Measurements from ENCODE around the gene SLC31A2.

DNA sequence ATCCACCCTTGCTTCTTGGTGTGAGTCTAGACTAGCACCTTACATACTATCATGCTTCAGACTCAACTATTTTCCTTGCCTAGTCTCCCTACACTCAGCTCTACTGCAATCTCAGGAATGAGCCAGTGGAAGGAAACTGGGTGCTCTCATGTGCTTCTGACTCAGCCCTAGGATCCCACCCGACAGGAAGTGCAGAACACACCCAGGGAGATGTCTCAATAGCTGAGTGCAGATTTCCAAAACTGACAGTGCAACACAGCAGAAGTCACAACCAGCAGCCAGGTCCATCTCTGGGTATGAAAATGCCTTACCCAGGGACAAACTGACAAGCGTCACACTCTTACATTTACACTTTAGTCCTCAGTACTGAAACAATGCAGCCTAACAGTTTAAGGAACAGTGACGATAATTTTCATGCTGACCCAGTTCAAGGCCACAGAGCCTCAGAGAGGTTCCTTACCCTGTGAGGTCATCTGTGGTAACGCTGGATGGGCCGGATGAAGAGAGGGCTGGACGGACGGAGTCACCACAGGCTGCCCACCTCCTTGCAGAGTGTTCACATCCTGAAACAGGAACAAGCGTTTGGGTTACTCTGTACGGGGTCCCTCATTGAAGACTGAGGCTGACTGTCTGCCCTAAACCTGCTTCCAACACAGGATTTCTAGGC, 37.3 kb downstream of the SLC31A2 start:
- no peak for TF ChIP-seq MEF2A (IDR thresholded peaks at IDR 0.05; ENCODE audit: borderline replicate concordance, low read depth)
- TF ChIP-seq CTCF (IDR thresholded peaks at IDR 0.05) = no peak
- TF ChIP-seq YY1 (IDR thresholded peaks at IDR 0.05; ENCODE audit: low read depth) = no peak
- TF ChIP-seq RAD21 (IDR thresholded peaks at IDR 0.05; ENCODE audit: low read length) = no peak
- no peak for TF ChIP-seq TAF1 (IDR thresholded peaks at IDR 0.05; ENCODE audit: borderline replicate concordance, low read depth, low read length)
- TF ChIP-seq TCF12 (IDR thresholded peaks at IDR 0.05) = no peak
- TF ChIP-seq, protein P1, sequence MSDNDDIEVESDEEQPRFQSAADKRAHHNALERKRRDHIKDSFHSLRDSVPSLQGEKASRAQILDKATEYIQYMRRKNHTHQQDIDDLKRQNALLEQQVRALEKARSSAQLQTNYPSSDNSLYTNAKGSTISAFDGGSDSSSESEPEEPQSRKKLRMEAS (IDR thresholded peaks at IDR 0.05; ENCODE audit: low read depth) = no peak
- TF ChIP-seq GATA2 (CRISPR knock-in tag; IDR thresholded peaks at IDR 0.05) = no peak
- no peak for TF ChIP-seq EP300 (IDR thresholded peaks at IDR 0.05; ENCODE audit: borderline replicate concordance in 1 of 2, low read depth in 1 of 2, low read length in 1 of 2)
- TF ChIP-seq, protein P2, sequence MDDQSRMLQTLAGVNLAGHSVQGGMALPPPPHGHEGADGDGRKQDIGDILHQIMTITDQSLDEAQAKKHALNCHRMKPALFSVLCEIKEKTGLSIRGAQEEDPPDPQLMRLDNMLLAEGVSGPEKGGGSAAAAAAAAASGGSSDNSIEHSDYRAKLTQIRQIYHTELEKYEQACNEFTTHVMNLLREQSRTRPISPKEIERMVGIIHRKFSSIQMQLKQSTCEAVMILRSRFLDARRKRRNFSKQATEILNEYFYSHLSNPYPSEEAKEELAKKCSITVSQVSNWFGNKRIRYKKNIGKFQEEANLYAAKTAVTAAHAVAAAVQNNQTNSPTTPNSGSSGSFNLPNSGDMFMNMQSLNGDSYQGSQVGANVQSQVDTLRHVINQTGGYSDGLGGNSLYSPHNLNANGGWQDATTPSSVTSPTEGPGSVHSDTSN (IDR thresholded peaks at IDR 0.05) = no peak
- no peak for TF ChIP-seq NFIC (IDR thresholded peaks at IDR 0.05; ENCODE audit: borderline replicate concordance)
- TF ChIP-seq FOSL2 (IDR thresholded peaks at IDR 0.05; ENCODE audit: borderline replicate concordance, low read depth) = peak; percentile 55; the same call in 1 of the 2 replicates
- 0 out of 2 replicates have a peak, but pooled peaks have one; percentile 27 for TF ChIP-seq JUND (IDR thresholded peaks at IDR 0.05)

Data from SK-N-SH (cell line).